Subcutaneous adipose tissue (tissue), 4 donors: ENCODE measurements around the gene UNKL. TPM values are rescaled to one million over a fixed set of nuclear protein-coding genes. Genes with fewer than 3 reads are reported as not detected.

Source experiments
- total RNA-seq, 4 donors: library from RNA; depleted of rRNA; stranded (reverse); fragments of >200 nt; gene quantifications; one replicate each; pipeline ENCODE4 v1.1.0, GENCODE V29; 2016
- TF ChIP-seq, protein P1 (sequence below): fragments of 450-650 bp; IDR thresholded peaks from one replicate; pipeline ENCODE4 v1.5.1; 2016; ENCODE audit warnings: low read depth, mild to moderate bottlenecking, control low read depth, antibody characterized with exemption, moderate library complexity

UNKL gene
- total RNA-seq, 4 donors from 2014 or later: 14.3 to 49.2 (median 25.9) TPM

DNA sequence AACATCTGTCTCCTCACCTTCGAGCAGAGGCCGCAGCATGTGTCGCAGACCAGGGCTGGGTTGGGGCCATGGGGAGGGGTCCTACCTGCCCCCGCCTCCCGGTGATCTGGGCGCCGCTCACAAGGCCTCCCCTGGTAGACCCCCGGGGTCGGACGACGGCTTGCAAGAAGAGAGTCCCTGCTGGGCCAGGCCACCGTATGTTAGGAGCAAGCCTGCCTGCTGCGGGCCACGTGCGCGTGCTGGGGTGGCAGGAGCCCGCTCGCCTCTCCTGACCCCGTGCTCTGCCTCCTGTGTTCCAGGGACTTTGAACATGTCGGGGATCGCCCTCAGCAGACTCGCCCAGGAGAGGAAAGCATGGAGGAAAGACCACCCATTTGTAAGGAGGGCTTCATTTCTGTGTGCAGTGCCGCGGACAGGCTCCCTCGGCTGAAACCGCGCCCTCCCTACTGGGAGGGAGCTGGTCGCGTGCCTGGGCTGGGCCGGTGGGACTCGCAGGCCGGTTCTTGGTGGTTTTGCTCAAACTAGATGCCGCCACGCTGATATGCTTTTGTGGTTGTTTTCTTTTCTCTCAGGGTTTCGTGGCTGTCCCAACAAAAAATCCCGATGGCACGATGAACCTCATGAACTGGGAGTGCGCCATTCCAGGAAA lies 100.7 kb downstream of the UNKL start:
- TF ChIP-seq, protein P1, sequence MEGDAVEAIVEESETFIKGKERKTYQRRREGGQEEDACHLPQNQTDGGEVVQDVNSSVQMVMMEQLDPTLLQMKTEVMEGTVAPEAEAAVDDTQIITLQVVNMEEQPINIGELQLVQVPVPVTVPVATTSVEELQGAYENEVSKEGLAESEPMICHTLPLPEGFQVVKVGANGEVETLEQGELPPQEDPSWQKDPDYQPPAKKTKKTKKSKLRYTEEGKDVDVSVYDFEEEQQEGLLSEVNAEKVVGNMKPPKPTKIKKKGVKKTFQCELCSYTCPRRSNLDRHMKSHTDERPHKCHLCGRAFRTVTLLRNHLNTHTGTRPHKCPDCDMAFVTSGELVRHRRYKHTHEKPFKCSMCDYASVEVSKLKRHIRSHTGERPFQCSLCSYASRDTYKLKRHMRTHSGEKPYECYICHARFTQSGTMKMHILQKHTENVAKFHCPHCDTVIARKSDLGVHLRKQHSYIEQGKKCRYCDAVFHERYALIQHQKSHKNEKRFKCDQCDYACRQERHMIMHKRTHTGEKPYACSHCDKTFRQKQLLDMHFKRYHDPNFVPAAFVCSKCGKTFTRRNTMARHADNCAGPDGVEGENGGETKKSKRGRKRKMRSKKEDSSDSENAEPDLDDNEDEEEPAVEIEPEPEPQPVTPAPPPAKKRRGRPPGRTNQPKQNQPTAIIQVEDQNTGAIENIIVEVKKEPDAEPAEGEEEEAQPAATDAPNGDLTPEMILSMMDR: no peak

Other genes with a start within 250 kb of the UNKL start
- gene TPSG1, start 189.4 kb downstream of the UNKL start, total RNA-seq: 1 to 10 TPM in 1 of 4 donors, not detected in 3; 2.4 TPM
- 100 to 1,000 TPM in 1 of 4 donors, 10 to 100 TPM in 3; 32.8 to 163 (median 51.4) TPM for gene TPSB2, start 184.5 kb downstream of the UNKL start, total RNA-seq
- 100 to 1,000 TPM in 1 of 4 donors, 10 to 100 TPM in 3; 31.8 to 116 (median 69.8) TPM for gene TPSAB1, start 174.0 kb downstream of the UNKL start, total RNA-seq
- 10 to 100 TPM in 2 of 4 donors, 1 to 10 TPM in 1, not detected in 1; 6.6 to 14.3 (median 12.8) TPM for gene TPSD1, start 158.6 kb downstream of the UNKL start, total RNA-seq
- gene UBE2I, start 105.1 kb downstream of the UNKL start, total RNA-seq: 100 to 1,000 TPM in 1 of 4 donors, 10 to 100 TPM in 3; 41.1 to 102 (median 55.9) TPM
- 1 to 10 TPM in 3 of 4 donors, under 1 TPM in 1; 0.98 to 8.5 (median 2.5) TPM for gene BAIAP3, start 81.1 kb downstream of the UNKL start, total RNA-seq
- 100 to 1,000 TPM in 1 of 4 donors, 10 to 100 TPM in 3; 41.6 to 147 (median 65.0) TPM for gene TSR3, start 62.8 kb downstream of the UNKL start, total RNA-seq
- 10 to 100 TPM; 38.8 to 78.4 (median 66.5) TPM for gene GNPTG, start 62.8 kb downstream of the UNKL start, total RNA-seq
- gene UQCC4, start 6.0 kb upstream of the UNKL start, total RNA-seq: 10 to 100 TPM in 2 of 4 donors, 1 to 10 TPM in 2; 3.4 to 16.4 (median 6.9) TPM
- gene PERCC1, start 16.4 kb upstream of the UNKL start, total RNA-seq: not detected
- gene CCDC154, start 29.9 kb upstream of the UNKL start, total RNA-seq: under 1 TPM in 2 of 4 donors, not detected in 2; 0.22 to 0.38 TPM
- 10 to 100 TPM; 44.9 to 73.3 (median 56.6) TPM for gene CLCN7, start 60.3 kb upstream of the UNKL start, total RNA-seq
- gene PTX4, start 74.2 kb upstream of the UNKL start, total RNA-seq: not detected
- gene TELO2, start 78.7 kb upstream of the UNKL start, total RNA-seq: 10 to 100 TPM in 2 of 4 donors, 1 to 10 TPM in 2; 7.5 to 42.4 (median 10.2) TPM
- gene TMEM204, start 119.0 kb upstream of the UNKL start, total RNA-seq: 10 to 100 TPM; 14.1 to 87.6 (median 24.6) TPM
- 10 to 100 TPM in 3 of 4 donors, 1 to 10 TPM in 1; 6.5 to 20.5 (median 16.6) TPM for gene IFT140, start 197.4 kb upstream of the UNKL start, total RNA-seq
- 10 to 100 TPM in 1 of 4 donors, 1 to 10 TPM in 3; 6.8 to 13.9 (median 8.7) TPM for gene CRAMP1, start 197.7 kb upstream of the UNKL start, total RNA-seq